HG03066 (cell line): Measurements from ENCODE around the gene RITA1.

Experiments
- ATAC-seq: cut with Tn5 transposase; IDR thresholded peaks from one replicate; pipeline ENCODE4 v1.9.1; 2021; ENCODE audit warnings: low read depth; ENCODE audit not compliant: unreplicated experiment

Gene RITA1

DNA sequence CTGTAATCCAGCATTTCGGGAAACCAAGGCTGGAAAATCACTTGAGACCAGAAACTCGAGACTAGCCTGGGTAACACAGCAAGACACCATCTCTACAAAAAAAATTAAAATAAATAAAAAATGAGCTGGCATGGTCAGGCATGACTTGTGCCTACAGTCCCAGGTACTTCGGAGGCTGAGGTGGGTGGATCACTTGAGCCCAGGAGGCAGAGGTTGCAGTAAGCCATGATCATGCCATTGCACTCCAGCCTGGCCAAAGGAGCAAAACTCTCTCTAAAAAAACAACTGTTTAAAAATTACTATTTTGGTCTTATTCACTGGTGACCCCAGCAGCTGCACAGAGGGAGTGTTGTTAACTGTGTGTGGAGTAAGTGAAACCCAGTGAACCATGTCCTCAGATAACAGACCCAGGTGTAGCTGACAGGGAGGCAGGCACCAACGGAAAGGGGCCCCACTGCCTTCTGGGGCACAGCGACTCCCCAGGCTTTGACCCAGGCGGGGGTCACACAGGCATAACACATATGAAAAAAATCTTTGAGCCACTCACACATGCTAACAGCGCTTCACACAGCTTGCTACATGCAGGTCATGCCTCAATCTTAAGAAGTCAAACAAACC lies 12.3 kb upstream of the RITA1 start:
- no peak for ATAC-seq

DNA sequence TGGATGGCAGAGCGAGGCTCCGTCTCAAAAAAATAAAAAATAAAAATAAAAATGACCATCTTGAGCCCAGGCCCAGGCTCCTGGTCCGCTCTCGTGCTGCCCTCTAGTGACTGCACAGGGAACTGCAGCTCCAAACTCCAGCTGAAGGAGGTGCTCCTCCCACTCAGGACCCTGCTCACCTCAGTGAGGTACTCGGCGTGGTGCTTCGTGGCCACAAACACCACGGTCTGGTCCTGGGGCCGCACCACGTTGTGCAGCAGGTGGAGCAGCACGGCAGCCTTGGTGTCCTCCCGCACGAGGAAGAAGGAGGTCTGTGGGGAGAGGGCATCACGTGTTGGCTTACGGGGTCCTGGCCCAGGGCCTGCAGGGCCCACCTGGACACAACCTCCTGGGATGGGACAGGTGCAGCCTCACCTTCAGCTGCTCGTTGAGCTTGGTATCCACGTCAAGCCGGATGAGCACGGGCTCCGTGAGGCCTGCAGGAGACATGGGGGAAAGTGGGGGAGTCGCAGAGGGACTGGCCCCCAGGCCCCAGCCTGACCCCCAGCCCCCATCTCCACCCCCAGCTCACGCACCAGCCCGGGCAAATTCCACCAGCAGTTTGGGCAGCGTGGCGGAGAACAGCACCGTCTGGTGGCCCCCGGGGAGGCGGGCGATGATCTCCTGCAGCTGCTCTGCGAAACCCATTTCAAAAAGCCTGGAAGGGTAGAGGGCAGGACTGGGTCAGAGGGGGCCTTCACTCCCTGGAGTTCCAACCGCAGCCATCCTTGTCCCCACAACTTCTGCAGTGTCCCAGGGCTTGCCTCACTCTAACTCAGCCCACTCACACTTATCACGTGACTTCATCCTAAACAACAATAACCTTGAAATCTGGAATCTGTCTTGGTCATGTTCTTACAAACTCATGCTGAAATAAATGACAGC lies 10.8 kb upstream of the RITA1 start:
- no peak for ATAC-seq

DNA sequence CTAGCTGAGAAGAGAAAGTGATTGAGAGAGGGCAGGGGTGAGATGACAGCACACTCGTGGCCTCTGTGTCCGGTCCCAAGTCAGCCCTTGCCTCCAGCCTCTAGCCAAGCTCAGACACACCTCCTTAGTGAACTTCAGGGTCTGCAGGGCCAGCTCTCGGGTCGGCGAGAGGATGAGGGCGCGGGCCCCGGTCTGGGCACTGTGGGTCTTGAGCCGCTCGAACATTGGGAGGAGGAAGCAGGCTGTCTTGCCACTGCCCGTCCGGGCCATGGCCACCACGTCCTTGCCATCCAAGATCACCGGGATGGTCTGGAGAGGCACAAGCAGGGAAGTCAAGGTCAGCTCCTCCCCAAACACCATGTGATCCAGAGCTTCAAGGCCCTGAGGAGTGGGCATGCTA lies 6.5 kb upstream of the RITA1 start:
- no peak for ATAC-seq

DNA sequence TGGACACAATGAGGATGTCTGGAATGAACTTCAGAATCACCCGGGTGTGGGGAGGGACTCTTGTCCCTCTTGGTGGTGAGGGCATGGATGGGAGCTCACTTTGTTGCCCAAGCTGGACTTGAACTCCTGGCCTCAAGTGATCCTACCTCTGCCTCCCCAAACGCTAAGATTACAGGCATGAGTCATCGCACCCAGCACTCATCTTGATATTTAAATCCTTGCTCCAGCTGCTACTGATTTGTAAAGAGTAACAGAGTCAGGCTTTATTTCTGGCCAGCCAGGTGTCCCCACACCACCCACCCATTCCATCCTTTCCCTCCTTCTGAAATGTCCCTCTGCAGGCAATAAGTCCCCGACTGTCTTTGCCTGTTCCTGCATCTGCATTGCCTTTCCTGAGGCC lies 5.2 kb upstream of the RITA1 start:
- no peak for ATAC-seq

DNA sequence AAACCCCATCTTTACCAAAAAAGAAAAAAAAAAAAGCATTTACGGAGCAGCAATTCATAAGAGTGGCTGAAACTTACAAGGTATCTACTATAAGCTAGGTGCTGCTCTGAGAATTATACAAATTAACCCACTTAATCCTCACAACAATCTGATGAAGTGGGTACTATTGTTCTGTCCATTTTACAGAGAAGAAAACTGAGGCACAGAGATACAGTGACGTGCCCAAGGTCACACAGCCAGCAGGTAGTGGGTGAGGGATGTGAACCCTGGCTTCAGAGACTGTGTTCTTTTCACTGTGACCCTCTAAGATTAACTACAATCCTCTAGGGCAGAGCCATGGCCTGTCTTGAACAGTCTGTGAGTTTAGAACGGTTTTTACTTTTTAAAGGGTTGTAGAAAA lies 3.5 kb upstream of the RITA1 start:
- ATAC-seq, result no peak

DNA sequence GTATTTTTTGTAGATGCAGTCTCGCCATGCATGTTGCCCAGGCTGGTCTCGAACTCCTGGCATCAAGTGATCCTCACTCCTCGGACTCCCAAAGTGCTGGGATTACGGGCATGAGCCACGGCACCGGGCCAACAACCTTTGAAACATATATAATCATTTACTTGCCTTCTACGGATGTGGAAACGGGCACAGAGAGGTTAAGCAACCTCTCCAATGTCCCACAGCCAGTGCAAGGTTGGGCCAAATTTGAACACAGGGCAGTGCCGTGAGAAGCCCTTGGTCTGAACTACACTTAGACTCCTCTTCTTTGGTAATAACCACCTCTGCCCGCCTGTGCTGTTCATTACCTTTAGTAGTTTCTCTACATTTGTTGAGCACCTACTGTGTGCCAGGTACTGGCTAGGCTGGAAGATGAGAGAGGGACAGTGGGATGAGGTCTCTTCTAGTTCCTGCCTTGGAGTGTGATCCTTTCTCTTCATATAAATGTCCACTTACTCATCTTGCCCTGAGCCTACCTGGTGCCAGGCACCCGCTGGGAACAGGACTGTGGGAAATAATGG lies 2.4 kb upstream of the RITA1 start:
- ATAC-seq, result no peak

DNA sequence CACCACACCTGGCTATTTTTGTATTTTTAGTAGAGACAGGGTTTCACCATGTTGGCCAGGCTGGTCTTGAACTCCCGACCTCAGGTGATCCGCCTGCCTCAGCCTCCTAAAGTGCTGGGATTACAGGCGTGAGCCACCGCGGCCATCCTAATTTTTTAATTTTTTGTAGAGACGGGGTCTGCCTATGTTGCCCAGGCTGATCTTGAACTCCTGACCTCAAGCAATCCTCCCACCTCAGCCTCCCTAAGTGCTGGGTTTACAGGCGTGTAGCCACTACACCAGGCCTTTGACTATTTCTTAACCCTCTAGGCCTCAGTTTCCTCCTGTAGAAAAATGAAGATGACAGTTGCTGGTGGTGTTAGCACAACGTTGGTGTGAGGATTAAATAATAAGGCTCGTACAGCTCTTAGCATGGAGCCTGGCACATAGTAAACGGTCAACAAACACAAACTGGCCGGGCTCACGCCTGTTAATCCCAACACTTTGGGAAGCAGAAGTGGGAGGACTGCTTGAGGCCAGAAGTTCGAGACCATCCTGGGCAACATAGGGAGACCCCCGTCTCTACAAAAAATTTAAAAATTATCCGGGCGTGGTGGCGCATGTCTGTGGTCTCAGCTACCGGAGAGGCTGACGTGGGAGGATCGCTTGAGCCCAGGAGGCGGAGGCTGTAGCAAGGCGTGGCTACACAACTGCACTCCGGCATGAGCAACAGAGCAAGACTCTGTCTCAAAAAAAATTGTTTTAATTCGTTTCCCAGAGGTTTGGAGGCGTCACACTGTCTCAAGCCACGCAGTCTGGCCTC lies 1.2 kb upstream of the RITA1 start:
- ATAC-seq, result peak; percentile 39

DNA sequence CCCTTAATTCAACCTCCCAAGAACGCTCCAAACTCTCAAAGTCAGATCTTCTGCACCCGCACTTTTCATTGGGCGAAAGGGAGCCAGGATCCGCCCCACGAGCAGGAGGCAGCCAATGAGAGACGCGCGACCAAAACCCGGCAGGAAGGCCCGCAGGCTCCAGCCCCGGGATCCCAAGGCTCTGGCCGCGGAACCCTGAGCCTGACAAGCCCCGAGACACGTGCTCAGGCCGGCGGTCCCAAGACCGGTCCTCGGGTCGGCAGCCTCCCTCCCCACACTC lies 681 bp upstream of the RITA1 start:
- peak; percentile 85 for ATAC-seq

DNA sequence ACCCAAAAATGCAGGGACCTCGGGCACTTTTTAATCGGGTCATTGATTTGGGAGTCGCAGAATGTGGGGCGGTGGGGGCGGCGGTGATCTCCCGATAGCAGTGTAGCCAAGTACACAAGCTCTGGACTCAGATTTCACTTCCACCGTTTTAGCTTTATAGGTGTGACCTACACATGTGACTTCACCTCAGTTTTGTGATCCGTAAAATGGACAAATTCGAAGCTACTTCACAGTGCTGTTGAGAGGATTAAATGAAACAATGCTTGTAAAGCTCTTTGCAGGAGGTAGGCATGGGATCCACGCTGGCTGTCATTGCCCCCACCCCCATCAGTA lies 478 bp downstream of the RITA1 start:
- no peak for ATAC-seq

DNA sequence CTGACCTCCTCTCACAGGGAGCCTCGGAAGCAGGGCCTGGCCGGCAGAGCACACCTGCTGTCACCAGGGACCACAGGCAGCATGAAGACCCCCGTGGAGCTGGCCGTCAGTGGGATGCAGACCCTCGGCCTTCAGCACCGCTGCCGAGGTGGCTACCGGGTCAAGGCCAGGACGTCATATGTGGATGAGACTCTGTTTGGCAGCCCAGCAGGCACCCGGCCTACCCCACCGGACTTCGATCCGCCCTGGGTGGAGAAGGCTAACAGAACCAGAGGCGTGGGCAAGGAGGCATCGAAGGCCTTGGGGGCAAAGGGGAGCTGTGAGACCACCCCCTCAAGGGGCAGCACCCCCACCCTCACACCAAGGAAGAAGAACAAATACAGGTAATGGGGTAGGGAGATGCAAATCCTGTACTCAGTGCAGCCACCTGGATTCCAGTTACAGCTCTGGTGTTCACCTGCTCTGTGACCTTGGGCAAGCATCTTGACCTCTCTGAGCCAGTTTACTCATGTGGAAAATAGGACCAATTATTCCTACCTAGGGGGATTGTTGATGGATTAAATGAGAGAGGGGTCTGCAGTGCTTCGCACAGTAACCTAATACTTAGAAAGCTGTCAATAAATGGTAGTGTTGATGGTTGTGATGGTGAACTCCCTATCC lies 1.3 kb downstream of the RITA1 start:
- no peak for ATAC-seq

DNA sequence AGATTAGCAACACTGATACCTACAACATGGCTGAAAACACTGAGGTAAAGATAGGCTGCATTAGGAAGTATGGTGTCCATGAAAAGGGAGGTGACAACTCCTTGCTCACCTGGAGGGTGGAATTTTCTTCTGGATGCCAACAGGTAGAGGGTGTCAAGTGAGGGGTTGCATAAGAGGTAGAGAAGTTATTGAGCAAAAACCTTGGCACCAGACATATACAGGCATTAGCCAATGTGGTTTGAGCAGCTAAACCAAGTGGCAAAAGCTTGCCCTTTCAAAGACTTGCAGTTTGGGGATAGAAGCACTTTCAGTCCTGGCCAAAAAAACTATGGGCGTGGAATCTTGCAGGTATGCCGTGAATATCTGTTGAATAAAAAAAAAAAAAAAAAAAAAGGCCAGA lies 3.8 kb downstream of the RITA1 start:
- ATAC-seq, result no peak

DNA sequence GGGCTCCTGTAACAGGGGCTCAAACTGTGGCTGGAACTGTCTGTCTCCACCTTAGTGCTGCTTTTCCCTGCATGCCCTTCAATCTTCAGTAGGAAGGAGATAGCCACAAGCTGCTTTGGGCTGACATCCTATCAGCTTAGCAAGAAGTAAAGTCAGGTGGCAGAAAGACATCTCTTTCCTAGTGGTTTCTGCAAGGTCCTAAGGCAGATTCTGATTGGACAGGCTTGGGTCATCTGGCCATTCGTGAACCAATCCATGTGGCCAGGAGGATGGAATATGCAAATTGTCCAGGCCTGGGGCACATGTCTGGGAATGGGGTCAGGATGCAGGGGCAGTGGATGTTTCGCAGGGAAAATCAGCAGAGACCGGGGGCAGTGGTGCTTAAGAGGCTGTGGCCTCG lies 5.2 kb downstream of the RITA1 start:
- no peak for ATAC-seq

DNA sequence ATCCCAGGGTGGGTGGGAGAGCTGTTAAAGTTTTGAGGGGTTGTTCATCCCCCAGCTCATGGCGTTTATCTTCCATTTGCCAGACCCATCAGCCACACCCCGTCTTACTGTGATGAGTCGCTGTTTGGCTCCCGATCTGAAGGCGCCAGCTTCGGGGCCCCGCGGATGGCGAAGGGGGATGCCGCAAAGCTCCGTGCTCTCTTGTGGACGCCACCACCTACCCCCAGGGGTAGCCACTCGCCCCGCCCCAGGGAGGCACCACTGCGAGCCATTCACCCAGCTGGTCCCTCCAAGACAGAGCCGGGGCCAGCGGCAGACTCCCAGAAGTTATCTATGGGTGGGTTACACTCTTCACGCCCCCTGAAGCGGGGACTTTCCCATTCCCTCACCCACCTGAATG lies 5.7 kb downstream of the RITA1 start:
- ATAC-seq, result no peak

DNA sequence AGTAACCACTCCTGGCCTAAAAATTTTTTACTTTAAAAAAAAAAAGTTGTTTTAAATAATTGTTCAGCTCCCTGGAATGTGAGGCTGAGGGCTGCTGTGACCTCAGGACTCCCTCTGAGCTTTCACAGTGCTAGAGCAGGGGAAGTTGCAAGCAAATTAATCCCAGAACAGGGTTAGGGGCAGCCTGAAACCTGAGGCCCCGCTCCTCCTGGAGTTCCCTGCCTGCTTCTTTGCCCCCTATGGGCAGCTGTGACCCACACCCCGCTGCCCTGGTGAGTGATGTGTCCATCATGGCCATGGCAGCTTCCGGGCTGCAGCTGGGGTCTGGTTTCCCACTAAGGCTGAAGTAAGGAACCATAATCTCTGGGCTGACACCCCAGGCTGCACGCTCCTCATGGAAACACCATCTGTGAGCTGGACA lies 9.5 kb downstream of the RITA1 start:
- no peak for ATAC-seq

DNA sequence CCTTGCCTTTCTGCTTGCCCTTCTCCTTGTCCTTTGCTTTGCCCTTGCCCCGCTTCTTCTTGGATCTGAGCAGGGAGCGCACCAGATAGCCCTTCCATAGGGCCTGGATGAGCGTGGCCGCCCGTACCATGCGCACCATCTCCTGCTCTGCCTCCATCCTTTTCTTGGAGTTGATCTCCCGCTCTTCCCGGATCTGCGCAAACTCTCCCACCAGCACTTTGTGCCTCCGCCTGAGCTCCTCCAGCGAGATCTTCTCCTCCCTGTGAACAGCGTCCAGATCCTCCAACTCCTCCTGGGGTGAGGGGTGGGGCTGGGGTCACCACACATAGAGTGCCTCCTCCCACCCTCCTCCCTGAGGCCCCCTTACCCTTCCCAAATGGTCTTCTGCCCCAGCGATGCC lies 10.1 kb downstream of the RITA1 start:
- no peak for ATAC-seq

DNA sequence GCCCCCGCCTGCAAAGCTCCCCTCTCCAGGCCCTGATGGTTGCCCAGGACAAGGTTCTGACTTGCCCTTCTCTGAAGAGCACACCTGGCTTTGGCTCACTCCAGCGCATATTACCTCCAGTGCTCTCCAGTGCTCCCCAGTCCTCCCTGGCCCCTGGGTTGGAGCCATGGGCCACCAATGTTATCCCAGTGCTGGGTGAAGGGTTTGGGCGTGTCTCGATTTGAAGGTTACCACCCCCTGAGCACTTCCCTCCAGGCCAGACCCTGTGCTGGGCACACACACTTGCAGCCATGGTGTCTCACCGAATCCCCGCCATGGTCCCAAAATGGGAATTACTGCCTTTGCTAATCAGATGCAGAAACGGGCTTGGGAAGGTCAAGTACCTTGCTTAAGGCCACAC lies 11.1 kb downstream of the RITA1 start:
- ATAC-seq, result no peak

DNA sequence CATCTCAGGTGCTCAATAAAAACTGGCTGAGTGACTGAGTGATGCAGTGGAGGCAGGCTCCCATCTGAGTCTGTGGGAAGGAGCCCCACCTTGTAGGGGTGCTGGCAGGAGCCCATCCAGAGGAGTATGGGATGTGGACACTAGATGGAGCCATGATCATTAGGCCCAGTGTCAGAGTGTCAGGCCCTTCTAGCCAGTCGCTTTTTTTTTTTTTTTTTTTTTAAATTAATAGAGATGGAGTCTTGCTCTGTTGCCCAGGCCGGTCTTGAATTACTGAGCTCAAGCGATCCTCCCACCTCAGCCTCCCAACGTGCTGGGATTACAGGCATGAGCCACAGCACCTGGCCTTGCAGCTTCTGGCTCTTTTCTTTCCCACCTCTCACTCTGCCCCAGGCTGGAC lies 11.5 kb downstream of the RITA1 start:
- no peak for ATAC-seq

DNA sequence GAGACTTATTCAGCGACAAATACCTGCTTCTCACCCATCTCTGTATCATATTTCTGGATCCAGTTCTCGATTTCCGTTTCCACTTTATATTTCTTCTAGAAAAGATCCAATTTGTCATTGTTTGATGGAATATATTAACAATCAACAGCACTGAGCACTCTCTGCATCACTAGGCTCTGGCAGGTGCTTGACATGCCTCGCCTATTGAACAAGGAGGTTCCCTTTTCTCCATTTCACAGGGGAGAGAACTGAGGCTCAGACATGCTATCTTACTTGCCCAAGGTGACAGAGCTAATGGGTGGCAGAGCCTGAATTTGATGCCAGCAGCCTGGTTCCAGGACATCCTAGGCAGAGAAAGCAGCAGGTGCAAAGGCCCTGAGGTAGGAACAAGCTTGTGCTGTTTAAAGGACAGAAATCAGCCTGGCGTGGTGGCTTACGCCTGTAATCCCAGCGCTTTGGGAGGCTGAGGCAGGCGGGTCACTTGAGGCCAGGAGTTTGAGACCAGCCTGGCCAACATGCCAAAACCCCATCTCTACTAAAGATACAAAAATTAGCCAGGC lies 12.1 kb downstream of the RITA1 start:
- no peak for ATAC-seq

DNA sequence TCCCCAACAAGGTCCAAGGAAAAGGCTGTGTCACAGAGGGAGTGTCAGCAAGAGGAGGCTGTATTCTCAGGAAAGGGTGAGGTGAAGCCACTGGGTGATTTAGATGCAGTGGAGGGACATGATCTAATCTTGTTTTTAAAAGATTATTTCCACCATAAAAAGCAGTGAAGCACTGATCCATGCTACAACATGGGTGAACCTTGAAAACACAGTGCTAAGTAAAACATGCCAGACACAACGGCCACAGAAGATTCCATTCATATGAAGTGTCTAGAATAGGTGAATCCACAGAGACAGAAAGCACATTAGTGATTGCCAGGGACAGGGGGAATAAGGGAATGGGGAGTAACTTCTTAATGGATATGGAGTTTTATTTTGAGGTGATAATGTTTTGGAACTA lies 12.8 kb downstream of the RITA1 start:
- ATAC-seq, result no peak

DNA sequence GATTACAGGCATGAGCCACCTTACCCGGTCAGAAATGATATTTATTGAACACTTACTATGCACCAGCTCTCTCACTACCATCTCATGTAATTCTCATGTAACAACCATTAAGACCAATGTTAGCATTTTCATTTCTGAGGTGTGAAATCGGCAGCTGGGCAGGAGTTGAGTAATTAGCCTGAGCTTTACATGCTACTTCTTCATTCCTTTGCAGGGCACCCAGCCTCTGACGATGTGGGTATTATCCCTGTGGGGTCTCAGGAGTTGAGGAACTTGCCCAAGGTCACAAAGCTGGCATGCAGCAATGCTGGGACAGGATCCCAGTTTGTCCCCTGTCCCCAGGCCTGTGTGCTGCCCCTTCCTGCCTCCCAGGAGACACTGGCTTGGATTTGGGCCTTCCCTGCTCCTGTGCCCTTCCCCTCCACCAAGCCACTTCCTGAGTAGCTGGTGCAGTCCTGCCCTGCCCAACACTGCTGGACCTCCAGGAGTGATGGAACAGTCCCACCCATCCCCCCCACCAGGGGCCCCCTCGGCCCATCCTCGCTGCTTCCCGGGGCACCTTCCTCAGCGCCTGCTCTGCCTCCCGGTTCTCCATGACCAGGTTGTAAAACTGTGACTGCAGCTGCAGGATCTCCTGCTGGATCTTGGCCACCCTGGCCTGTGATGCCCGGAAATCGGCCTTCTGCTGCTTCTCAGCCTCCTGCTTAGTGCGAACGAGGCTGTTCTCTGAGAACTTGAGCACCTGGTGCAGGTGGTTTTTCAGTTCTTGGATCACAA lies 14.7 kb downstream of the RITA1 start:
- no peak for ATAC-seq
